Stimulated activated CD4-positive, alpha-beta T cell treated with anti-CD3 and anti-CD28 coated beads, TNF-alpha, amount 100 ng/mL, for 4 hours (primary cell): ENCODE measurements around the gene GUSB.
"Not testable (repeated sequence)": the region's sequence is repeated elsewhere in the genome, so short reads cannot be mapped to it uniquely, and the experiment has no call there.

Experiments
- DNase-seq, 3 experiments: peaks; one replicate each; pipeline ENCODE4 v3.0.0-alpha.2; 2020; ENCODE audit warnings: low read depth in 3 of 3

Gene GUSB

DNA sequence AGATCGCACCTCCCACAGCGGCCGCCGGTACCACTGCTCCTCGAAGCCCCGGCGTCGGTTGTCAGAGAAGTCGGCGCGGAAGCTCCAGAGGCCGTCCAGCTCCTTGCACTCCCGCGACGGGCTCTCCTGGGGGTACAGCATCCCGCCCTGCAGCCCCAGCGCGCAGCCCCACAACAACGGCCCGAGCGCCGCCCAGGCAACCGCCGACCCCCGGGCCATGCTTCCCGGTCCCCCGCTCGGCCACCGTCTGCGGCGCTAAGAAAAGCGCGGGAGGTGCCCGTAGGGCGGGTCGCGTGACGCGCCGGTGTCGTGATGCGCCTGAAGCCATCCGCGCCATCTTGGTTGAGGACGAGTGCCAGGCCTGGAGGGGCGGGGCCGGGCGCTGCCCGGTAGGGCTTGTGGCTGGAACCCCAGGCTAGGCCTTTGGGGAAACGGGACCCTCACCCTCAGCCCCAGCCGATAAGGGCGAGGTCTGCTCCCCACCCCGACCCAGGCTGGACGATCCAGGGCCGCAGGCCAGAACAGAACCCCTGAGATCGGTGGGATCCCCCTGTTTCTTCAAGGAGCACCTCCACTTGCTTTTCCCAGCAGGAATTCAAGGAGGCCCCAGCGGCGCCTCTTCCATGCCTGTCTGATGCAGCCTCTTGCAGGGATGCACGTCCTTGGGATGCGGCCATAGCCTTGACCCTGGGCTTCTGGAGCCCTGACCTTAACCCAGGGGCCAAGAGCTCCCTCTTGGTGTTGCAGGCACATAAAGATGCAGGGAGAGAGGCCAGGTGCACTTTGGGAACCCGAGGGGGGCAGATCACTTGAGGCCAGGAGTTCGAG lies at the start of gene GUSB:
Gene GUSB, minus strand, starts transcription at position 249 of the 828 bp plus-strand sequence. Its CDS starts 30 bp downstream, at position 219.
- peak; percentile 79 to 87 (median 83) for DNase-seq

DNA sequence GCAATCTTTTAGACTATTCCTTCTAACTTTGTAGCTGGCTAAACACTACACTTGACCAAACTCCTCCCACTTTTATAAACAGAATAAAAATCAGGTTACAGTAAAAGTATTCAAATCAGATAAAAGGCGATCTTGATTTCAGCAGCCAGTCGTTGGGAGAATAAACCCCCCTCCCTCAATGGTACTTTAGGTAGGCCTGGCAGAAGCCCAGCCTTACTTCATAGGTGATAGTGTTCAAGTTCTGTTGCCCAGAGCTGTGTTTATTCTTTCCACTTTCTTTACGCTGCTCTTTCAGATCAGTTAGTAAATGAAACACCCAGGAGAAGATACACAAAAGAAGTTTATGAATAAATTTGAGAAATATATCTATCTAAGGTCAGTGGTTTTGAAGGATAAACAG lies 46.3 kb upstream of the GUSB start:
- DNase-seq: not testable (repeated sequence)

DNA sequence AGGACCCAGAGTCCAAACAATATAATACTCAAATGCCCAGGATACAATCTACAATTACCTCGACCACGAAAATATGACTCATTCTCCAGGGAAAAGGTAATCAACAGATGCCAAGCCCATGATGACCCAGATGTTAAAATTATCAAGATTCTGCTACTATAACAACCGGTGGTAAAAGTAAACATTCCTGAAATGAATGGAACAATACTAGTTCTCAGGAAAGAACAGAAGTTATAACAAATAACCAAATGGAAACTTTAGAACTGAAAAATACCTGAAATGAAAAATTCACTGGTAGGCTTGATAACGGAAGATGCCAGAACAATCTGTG lies 34.1 kb upstream of the GUSB start:
- DNase-seq: no peak

DNA sequence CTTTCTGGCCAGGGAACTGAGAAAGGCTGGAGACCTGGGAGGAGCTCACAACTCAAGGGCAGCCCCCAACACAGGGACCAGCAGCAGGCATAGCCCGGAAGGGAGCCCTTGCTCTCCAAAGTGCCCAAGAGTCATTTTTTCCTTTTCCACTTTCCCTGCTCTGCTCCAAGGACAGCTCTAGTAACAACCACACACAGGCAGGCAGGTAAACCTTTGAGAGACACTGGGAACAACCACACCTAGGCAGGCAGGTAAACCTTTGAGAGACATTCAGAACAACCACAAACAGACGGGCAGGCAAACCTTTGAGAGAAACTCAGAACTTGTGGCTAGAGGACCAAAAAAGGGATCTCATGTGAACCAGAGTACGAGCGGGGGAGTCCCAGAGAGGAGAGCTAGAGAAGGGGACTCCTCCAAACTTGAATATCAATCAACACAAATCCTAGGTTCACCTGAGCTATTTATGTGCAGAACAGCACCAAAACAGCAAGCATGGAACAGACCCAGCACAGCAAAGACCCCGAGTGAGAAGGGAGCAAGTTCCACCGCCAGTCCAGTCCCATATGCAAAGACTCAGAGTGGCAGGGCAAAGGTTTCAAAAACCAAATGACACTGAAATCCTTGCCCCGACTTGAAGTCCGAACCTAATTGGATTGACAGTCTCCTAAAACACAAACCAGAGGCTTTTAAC lies 33.6 kb upstream of the GUSB start:
- DNase-seq: no peak

DNA sequence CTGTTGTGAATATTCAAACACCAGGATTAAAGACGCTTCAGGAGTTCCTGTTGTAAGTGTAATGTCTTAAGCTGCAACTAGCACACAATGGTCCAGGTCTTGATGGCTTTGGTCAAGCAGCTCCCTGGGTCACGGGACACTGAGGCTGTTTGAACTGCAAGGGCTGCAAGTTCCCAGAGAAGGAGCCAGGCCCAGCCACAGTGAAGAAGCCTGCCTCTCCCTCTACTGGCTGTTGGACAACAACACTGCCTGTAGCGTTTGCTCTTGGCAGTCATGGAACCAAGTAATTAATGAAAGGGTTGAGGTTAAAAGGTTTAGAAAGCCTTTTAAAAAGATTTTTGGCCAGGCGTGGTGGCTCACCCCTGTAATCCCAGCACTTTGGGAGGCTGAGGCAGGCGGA lies 31.9 kb upstream of the GUSB start:
- no peak for DNase-seq

DNA sequence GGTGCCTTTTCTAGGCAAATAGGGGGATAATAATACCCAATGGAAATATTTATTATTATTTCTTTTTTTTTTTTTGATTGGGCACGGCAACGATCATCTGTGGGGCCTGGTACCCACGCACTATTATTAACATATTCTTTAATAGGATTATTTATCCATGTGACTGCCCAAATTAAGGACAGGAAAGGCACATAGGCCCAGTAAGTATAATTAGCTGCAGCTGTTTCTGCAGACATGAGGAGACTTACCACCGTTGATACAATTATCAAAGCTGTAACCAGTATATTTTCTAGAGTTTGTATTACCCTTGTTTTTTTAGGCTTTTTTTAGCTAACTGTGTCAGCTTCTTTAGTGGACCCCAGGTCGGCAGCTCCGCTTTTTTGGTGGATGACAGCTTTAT lies 25.2 kb upstream of the GUSB start:
- DNase-seq: no peak

DNA sequence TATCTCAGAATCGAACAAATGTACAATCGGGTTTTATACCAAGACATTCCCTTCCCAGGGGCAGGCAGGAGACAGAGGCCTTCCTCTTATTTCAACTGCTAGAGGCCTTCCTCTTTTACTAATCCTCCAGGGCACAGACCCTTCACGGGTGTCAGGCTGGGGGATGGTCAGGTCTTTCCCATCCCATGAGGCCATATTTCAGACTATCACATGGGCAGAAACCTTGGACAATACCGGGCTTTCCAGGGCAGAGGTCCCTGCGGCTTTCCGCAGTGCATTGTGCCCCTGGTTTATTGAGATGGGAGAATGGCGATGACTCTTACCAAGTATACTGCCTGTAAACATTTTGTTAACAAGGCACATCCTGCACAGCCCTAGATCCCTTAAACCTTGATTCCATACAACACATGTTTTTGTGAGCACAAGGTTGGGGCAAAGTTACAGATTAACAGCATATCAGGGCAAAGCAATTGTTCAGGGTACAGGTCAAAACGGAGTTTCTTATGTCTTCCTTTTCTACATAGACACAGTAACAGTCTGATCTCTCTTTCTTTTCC lies 23.2 kb upstream of the GUSB start:
- not testable (repeated sequence) for DNase-seq

DNA sequence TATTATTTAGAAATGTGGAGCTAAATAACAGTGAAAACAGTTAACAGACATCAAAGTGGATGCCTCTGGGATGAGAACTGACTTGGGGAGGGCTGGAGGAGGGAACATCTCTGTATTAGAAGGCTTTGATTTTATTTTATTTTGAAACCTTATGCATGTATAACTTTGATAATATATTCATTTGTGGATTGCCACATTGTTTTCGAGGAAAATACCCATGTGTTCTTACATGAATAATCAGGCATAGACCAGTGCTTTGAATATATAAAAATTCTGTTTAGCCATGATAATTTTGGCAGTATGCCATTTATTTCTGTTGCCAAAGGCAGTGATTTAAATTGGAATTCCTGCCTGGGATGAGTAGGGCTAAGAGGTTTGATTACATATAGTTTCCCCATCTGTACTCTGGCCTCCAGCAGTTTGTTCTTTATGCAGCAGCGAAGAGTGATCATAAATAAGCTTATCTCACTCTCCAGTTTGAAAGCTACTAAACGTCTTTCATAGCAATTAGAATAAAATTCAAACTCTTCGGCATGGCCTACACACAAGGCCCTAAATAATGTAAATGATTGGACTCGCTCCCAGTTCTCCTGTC lies 18.9 kb upstream of the GUSB start:
- not testable (repeated sequence) for DNase-seq

DNA sequence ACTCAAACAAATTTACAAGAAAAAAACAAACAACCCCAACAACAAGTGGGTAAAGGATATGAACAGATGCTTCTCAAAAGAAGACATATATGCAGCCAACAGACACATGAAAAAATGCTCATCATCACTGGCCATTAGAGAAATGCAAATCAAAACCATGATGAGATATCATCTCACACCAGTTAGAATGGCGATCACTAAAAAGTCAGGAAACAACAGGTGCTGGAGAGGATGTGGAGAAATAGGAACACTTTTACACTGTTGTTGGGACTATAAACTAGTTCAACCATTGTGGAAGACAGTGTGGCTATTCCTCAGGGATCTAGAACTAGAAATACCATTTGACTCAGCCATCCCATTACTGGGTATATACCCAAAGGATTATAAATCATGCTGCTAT lies 13.0 kb upstream of the GUSB start:
- DNase-seq: not testable (repeated sequence)

DNA sequence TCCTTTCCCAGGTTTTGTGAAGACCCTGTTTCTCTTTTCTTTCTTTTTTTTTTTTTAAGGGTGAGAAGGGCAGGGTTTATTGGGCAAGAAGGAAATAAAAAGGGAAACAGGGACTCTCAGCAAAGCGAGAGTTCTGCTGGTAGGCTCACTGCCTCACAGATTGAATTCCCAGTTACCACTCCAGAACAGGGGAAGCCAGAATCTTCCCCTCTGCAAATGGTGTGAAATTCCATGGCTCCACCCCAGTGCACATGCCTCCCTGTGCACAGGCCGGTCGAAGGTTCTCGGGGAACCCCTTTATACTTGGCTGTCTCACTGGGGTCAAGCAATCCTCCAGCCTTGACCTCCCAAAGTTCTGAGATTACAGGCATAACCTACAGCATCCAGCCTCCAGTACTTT lies 10.5 kb upstream of the GUSB start:
- no peak for DNase-seq

DNA sequence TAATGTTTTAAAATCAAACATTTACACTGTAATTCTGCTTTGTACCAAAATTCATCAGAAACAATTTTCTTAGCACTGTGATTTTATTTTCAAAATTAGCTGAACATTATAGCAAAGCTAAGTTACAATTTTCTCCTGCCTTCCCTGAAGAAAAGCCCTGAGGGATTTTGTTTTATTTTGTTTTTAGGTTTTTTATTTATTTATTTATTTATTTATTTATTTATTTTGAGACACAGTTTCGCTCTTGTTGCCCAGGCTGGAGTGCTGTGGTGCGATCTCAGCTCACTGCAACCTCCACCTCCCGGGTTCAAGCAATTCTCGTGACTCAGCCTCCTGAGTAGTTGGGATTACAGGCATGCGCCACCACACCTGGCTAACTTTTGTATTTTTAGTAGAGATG lies 9.8 kb upstream of the GUSB start:
- DNase-seq: not testable (repeated sequence)

DNA sequence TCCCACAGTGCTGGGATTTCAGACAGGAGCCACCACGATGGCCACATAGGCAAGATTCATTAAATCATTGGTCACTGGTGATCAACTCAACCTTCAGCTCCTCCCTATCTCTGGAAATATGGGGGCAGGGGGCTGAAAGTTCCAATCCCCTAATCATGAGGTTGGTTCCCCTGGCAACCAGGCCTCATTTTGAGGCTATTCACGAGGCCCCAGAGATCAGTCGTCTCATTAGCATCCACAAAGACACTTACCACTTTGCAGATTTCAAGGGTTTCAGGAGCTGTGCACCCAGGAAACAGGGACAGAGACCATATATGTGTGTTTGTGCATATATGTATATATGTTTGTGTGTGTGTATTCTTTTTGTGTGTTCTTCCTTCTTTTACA lies 7.7 kb upstream of the GUSB start:
- no peak for DNase-seq

DNA sequence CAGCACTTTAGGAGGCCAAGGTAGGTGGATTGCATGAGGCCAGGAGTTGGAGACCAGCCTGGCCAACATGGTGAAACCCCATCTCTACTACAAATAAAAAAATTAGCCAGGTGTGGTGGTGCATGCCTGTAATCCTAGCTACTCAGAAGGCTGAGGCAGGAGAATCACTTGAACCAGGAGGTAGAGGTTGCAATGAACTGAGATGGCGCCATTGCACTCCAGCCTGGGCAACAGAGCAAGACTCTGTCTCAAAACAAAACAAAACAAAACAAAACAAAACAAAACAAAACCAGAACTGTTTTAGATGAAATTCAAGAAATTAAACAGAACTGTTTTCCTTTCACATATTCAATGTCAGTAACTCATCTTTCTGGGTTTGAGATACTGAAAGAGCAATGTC lies 6.5 kb upstream of the GUSB start:
- not testable (repeated sequence) for DNase-seq

DNA sequence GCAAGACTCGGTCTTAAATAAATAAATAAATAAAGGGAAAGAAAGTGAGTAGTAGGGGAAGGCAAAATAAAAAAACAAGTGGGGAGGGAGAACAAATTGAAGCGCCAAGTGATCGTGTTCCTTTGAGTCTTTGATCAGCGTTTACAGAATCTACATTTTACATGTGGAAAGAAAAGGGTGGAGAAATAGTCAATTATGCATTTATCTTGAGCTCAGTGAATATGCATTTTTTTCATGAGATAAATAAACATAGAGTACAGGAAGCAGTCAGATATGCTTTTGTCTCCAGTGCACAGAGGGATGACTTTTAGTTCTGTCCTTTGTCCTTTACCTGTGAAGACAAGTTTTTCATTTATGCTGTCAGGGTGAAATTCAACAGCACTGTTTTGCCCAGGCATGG lies 6.1 kb upstream of the GUSB start:
- no peak for DNase-seq

DNA sequence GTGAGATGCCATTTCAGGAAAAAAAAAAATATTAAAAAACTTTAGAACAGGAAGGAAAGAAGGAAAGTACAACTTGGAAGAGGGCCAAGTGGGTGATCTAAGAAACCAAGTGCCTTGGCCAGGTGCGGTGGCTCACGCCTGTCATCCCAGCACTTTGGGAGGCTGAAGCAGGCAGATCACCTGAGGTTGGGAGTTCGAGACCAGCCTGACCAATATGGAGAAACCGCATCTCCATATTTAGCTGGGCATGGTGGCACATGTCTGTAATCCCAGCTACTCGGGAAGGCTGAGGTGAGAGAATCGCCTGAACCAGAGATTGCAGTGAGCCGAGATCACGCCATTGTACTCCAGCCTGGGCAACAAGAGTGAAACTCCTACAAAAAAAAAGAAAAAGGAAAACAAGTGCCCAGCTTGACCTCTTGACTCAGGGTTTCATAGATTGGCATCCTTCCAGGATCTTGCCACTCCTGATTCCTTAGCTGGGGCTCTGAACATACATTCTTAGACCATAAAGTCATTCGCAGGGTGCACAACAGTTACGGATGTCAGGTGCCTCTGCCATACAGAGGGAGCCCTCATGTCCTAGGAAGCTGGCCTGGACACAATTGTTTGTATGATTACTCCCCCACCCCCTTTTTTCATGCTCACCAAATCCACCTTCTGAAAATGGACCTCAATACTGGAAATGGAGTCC lies 2.1 kb upstream of the GUSB start:
- no peak for DNase-seq

DNA sequence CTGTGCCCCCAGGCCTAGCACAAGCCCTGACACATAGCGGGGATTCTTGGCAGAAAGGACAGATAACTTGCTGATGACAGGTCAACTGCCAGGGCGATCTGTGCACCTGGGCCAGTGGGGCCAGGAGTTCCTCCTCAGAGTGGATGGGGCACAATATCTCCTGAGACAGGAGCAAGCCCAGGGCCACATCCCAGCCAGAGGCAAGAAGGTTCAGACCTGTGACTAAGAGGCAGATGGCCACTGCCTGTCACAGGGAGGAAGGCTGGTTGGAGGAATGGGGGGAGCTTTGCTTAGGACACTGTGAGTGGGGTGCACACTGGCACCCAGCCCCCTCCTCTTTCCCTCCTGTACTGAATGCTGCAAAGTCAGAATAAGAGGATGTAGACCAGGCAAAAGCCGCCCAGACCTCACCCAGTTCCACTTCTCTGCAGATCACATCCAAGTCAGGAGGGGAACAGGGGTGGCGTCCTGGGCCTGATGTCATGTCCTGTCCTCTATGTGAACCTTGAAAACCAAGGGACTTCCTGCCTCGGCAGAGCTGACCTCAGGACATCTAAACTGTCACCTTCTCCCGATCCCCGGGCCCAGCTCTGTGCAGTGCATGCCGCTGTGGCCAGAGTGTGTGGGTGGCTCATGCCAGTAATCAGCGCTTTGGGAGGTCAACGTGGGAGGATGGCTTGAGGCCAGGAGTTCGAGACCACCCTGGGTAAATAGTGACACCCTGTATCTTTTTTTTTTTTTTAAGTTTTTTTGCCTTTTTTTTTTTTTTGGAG lies 1.3 kb downstream of the GUSB start:
- peak in 1 of 3 experiments; percentile 9 for DNase-seq

DNA sequence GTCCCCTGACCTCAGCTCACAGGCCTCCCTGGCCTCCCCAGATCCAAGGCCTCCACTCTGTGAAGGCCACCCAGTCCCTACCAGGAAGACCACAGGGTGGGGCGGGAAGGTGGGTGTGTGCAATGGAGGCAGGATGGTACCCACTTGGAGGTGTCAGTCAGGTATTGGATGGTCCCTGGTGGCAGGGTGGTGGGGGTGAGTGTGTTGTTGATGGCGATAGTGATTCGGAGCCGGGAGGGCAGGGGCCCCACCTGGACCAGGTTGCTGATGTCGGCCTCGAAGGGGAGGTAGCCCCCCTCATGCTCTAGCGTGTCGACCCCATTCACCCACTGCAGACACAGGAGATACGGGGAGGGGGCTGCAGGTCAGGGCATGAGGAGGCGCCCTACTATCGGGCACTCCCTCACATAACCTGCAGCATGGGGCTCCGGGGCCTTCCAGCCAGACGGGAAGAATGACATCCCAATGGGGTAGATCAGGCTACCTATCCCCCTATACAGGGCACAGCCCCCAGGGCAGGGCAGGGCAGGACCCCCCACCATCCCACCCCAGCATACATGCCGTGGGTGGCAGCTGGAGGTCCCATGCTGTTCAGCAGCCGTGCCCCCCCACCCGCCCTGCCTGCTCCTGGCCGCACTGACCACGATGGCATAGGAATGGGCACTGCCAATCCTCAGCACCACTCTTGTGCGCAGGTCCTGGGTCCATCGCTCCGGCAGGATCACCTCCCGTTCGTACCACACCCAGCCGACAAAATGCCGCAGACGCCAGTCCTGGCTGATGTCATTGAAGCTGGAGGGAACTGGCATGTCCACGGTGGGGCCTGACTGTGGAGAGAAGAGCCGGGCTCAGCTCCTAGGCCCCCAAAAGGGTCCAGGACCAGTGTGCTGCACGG lies 2.2 kb downstream of the GUSB start:
- DNase-seq: no peak

DNA sequence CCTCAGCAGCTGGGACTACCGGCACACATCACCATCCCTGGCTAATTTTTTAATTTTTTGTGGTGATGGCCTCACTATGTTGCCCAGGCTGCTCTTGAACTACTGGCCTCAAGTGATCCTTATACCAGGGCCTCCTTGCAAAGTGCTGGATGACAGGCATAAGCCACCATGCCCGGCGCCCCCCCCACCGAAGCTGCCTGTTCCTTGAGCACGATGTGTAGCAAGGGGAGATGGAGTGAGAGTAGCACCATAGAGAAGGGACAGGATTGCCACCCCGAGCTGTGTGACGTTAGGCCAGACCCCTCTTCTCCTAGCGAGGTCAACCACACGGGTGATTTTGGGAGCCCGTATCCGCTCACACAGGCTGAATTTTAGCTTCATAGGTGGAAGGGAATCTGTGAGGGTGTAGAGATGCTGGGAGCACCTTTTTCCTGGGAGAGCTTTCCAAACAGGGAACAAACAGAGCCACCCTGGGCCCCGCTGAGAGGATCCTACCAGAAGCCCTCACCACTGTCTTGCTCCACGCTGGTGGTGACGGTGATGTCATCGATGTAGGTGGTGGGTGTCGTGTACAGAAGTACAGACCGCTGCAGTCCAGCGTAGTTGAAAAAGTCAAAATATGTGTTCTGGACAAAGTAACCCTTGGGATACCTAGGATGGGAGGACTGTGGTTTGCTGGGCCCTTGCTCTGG lies 3.0 kb downstream of the GUSB start:
- no peak for DNase-seq

DNA sequence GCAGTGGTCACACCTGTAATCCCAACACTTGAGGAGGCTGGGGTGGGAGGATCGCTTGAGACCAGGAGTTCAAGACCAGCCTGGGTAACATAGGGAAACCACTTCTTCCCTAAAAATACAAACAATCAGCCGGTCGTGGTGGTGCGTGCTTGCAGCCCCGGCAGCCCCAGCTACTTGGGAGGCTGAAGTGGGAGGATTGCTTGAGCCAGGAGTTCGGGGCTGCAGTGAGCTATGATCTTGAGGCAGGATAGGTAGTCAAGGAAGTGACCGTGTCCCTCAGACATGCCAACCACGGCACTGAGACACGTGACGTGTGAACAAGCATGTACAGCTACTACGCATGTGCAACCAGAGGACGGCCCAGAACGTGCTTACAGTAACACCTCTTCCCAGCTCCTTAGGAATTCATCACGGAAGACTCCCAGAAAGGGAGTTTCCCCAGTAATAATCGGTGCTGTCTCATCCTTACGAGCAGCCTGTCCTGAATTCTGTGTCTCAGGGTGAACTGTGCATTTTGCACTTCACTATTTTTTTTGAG lies 5.3 kb downstream of the GUSB start:
- no peak for DNase-seq
